NCI-H69 (cell line): ENCODE results near the gene ADAM12.
"Not testable (repeated sequence)": the region's sequence is repeated elsewhere in the genome, so short reads cannot be mapped to it uniquely, and the experiment has no call there.

Experiments used
- DNase-seq: peaks from one replicate; lab custom pipeline; 2025; lab: John Stamatoyannopoulos, UW

Gene ADAM12

DNA sequence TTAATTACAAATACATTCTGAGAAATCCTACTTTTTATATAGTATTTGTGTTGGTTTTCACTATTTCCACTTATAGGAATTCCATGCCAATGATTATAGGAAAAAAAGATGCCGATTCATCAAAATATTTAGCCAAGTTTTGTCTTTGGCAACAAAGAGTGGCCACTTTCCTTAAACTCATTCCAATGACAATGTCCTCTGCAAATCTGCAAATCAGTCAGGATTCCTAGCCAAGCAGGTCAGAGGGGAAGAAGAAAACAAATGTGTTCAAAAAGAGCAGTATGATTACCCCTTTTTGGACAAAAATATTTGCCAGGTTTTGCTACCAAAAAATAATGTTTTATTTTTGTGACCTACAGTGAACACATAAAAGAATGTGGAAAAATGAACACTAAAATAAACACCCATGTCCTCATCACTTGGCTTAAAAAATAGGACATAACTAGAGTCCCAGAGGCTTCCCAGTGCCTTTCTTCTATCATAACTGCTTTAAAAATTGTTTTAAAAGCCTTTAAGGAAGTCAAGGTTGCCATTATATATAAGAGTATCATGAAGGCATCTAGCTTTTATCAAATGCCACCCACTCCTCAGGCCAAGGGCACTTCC, 125.9 kb downstream of the ADAM12 start:
- no peak for DNase-seq

DNA sequence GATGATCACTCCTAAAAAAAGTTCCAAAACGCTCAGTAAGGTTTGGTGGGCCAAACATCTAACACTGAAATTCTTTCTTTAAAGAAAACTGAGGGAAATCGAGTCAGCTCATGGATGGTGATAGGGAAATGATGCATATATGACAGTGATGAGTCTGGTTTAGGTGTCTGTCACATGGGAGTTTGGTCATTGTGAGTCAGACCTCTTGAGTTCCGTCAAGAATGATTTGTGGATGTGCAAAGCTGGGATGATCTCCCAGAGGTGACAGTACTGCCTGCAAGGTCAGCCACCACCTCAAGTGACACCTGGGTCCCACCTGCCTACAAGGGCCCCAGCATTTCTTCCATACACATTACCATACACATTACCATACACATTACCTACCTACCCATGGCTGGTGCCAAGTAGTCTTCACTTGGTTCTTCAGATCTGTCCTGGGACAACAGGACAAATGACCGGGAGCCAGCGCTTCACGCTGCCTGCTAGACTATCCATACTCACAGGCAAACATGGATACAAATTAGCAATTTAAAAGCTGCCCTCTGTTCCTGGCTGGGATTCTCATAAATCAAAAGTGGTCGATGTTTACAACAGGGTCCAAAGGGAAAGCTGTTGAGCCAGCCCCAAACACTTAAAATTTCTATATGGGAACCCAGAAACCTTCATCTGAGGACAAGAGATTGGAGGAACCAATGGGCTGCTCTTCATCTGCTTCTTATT, 128.4 kb downstream of the ADAM12 start:
- DNase-seq, result no peak

DNA sequence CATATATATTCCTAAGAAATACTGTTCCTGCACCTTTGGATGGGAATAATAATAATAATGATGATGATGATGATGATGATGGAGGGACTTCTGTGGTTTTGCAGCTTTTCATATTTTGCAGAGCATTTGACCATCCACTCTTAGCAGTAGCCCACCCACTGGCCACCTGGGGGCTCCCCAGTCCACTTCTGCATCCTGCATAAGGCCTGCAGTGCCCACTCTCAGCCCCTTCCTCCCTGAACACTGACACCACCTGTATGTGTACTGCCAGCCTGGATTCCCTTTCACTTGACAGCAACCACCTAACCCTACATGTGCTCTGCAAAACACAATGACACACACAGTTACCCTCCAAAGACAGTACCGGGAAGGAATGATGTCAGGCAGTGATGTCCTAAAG, 131.4 kb downstream of the ADAM12 start:
- DNase-seq, result no peak

DNA sequence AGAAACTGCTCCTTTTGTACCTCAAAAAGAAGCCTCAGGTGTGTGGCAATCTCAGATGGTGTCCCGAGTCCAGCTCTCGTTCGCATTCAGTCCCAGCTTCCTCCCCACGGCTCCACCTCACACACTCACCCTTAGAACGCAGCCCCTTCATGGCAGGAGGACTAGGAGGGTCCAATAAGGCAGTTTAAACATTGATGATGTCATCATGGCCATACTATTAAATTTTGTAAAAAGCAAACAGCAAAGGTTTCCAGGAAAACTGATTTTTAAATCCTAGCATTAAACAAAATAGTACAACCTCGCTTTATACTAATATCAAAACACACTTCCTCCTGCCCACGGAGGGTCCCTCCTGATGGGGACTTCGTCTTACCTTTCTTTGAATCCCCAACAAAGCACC, 133.0 kb downstream of the ADAM12 start:
- no peak for DNase-seq

DNA sequence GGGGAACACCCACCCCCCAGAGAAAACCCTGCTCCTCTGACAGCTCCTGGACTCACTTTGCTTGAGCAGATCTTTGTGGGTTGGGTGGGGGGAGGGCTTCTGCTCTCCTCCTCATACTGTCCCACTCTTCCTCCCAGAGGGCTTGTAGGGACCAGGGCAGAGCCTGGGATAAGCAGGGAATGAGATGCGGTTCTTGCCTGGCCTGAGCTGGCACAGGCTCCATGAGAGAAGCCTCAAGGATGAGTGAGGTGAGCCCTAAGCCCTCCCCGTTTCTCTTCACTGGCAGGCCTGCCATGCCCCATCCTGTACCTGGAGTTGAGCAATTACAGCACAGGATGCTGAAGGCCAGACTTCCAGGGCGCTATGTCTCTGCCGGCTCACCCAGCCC, 134.7 kb downstream of the ADAM12 start:
- DNase-seq, result no peak

DNA sequence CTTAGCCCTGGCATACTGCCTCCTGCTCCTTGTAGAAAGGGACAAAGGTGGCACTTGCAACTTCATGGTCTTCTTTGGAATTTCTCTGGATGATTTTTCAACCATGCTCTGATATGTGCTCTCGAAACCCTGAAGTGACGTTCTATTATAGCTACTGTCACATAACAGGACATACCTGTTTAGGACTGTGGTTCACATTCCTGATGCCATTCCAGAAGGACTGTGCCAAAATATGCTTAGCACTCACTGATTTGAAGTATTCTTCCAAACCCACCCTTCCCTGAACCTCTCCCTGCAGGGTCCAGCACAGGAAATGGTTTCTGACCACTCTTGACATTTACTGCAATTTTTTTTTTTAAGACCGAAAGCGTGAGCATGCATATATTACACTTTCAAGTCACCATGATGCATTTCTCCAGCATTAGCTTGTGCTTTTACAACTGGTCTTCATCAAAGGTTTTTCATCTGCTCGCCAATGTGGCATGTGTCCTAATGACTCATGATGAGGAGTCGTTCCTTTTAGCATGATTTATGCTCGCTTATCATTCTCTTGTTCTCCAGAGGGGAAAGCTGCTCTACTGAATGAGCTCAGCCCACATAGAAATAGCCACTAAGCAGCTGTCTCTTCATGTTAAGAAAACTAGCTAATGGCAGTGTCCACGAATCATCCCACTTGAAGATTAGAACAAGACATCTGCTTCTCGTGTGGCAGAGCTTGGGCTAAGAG, 135.2 kb downstream of the ADAM12 start:
- DNase-seq, result peak; percentile 3

DNA sequence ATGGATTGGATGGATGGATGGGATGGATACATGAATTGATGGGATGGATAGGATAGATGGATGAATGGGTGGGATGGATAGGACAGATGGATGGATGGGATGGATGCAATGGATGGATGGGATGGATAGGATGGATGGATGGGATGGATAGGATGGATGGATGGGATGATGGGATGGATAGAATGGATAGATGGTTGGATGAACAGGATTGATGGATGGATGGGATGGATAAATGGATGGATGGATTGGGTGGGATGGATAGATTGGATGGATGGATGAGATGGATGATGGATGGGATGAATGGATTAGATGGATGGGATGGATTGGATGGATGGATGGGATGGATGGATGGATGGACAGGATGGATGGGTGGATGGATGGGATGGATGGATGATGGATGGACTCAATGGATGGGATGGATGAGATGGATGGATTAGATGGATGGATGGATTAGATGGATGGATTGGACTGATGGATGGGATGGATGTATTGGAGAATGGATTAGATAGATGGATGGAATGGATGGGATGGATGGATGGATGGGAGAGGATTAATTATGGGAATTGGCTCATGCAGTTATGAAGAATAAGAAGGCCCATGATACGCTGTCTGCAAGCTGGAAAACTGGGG, 136.4 kb downstream of the ADAM12 start:
- no peak for DNase-seq

DNA sequence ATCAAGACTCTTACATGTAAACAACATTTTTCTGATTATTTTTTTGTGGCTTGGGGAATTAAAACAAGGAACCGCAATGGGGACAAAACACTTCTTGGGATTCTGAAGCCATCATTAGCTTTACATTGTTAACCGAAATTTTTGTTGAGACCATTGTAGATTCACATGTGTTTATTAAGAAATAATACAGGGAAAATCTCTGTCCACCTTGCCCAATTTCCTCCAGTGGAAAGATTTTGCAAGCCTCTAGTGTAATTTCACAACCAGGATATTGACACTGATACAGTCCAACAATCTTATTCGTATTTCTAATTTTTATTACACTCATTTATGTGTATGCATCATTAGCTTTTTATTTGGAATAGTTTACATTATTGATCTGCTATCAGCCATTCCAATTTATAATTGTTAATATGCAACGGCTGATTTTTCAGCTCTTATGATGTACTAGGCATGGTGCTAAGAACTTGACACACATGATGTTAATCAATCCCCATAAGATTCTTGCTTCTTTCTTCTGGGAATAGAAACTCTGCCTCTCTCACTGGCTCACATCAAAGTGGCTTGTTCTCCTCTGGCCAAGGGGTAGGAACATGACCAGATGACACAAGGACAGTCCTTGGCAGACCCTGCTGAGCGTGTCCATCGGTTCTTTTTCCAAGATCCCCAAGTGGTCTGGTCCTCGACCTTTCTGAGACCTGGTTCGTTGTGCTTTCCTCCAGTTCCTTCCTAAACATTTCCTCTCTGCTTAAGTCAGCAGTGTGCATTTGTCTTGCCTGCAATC, 137.6 kb downstream of the ADAM12 start:
- no peak for DNase-seq

DNA sequence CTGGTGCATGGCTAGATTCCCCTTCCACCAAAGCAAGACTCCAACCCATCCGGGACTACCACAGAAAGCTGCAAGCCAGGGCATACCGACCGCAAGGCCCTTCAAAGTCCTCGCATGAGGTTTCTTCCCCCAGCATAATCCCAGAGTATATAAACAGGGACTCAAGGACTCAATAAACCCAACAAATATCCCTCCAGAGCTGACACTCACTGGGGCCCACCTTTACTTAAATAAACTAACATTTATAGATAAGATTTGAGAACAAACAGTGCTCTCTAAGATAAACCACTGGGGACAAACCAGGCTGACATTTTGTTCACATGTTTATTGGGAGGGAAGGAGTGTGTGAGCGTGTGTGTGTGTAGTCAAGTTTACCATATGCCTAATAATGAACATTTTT, 138.2 kb downstream of the ADAM12 start:
- no peak for DNase-seq

DNA sequence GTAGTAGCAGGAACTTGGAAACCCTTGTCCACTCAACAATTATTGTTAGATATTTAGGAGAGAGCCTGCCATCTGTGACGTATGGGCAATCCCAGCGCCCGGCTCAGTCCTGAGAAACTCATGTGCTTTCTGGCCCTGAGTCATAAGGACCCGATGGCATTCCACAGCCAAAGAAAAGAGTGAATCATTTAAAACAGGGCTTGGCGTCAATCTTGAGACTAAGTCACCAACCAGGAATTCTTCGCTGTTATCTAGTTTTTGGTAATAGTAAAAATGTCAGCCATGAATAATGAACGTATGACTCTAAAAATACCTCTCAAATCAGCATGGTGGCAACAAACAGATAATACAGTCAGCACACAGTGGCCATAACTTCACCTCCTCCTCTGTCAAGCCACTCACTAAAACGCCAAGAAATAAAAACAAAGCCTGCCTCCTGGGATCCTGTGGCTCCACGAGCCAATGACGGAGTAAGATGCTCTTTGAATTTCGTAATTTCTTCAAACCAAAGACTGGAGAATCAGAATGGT, 140.8 kb downstream of the ADAM12 start:
- DNase-seq, result no peak

DNA sequence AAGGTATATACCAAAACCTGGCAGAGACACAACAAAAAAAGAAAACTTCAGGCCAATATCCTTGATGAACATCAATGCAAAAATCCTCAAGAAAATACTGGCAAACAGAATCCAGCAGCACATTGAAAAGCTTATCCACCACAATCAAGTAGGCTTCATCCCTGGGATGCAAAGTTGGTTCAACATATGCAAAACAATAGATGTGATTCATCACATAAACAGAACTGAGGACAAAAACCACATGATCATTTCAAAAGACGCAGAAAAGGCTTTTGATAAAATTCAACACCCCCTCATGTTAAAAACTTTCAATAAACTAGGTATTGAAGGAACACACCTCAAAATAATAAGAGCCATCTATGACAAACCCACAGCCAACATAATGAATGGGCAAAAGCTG, 141.9 kb downstream of the ADAM12 start:
- DNase-seq, result not testable (repeated sequence)

DNA sequence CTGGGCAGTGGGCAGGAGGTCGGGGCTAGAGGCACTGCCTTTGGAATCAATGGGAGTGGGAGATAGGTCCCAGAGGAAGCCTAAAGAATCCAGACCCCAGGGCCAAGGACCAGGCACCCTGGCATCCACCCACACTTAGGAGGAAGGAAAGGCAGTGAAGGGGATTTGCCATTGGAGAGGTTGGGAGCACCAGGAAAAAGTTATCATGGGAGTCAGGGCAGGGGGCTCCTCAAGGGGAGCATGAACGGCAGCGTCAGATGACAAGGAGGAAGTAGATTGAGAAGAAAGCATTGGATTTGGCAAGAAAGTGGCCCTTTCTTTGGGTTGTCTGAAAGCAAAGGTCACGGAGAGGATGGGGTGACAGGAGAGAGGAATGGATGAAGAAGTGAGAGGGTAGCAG, 142.8 kb downstream of the ADAM12 start:
- no peak for DNase-seq

DNA sequence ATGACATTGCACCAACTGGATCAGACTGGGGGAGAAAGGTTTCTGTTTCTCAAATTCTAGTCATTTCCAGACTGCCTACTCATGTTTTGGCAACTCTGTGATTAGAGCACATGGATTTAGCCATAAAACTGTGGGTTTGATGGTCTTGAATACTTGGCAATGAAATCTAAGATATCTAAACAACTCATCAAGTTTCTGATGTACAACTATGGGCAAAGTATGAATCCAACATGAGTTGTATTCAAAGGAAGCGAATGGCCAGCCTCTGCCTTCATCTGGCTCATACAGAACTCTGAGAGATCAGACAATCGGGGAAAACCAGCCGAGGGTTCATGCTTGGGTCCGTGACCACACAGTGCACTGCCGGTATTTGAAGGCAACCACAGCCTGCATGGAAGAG, 144.3 kb downstream of the ADAM12 start:
- no peak for DNase-seq

DNA sequence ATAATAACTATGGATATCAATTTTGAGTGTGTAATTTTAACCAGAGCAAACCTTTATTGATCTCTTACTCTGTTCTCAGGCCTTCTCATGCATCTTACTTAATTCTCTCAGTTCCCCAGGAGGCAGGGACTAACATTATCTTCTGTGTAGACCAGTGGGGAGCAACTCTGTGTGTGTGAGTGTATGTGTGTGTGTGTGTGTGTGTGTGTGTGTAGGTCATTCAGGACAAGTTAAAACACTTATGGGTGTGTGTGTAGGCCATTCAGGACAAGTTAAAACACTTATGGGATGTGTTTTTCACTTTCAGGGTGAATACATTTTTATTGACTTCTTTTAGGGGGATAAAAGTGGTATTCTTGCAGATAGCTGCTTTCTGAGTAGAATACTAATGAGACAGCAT, 145.0 kb downstream of the ADAM12 start:
- DNase-seq, result no peak

DNA sequence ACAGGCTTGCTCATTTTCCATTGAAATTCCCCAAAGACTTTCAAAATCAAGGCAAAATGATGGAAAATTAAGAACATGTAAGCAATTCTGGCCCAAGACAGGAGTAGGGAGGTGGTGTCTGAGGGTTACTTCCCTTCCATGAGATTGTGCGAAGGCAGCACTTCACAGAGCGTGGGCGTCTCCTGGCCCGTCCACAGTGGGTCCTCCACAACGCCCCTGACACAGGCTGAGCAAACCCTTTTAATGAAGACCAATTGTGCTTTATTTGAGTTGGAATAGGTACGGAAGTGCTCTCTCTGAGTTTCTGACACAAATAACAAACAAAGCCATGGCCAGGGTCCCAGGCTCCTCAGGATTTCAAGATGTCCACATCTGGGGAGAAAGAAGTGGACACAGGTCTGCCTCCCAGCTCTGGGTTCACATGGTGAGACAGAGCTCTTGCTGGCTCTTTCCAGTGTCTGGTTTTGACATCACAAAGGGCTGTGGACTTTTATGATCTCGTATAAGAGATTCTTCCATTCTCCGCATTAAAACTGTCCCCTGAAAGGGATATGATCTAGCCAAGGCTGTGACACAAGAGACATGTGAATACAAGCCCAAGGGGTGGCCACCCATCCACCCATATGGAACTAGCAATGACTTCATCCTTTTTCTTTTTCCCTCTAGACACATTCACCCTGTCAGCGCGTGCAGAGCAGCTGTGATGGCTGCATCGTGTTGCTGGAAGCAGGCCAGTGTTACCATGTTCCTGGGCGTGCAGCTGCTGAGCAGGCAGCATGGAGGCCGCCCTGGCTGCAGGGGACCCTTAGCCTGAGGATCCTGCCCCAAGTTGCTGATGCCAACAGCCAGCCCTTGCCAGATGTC, 145.6 kb downstream of the ADAM12 start:
- peak; percentile 77 for DNase-seq

DNA sequence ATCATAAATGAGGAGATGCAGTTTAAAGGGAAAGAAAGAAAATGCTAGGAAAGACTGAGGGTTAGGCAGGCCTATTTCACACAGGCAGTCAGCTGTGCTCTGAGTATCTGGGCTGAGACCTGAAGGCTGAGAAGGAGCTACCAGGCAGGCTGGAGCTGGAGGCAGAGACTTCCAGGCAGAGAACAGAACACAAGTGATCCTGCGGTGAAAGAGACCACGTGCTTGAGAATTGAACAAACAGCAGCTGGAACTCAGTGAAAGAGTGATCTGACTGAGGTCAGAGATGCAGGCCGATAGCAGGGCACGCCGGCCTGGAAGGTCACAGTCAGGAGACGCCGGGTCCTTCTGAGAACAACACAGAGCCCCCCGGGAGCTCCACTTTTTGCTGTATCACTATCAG, 147.8 kb downstream of the ADAM12 start:
- peak; percentile 31 for DNase-seq

DNA sequence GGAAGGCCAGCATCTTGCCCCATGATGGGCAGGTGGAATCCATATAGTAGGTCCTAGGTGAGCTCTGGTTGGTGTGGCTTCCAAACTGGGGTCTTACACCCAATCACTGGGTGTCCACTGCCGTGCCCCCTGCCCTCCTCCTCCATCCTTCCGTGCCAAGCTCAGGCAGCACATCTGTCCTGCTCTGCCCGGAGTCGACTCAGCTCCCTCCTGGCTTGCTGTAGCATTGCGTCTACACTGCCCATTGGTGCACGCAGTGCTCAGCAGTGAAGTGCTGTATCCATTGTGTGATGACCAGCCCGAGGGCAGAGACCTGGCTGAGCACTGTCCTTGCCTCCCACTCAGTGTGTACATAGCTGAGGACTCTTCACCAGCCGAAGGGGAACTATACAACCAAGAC, 148.4 kb downstream of the ADAM12 start:
- no peak for DNase-seq

DNA sequence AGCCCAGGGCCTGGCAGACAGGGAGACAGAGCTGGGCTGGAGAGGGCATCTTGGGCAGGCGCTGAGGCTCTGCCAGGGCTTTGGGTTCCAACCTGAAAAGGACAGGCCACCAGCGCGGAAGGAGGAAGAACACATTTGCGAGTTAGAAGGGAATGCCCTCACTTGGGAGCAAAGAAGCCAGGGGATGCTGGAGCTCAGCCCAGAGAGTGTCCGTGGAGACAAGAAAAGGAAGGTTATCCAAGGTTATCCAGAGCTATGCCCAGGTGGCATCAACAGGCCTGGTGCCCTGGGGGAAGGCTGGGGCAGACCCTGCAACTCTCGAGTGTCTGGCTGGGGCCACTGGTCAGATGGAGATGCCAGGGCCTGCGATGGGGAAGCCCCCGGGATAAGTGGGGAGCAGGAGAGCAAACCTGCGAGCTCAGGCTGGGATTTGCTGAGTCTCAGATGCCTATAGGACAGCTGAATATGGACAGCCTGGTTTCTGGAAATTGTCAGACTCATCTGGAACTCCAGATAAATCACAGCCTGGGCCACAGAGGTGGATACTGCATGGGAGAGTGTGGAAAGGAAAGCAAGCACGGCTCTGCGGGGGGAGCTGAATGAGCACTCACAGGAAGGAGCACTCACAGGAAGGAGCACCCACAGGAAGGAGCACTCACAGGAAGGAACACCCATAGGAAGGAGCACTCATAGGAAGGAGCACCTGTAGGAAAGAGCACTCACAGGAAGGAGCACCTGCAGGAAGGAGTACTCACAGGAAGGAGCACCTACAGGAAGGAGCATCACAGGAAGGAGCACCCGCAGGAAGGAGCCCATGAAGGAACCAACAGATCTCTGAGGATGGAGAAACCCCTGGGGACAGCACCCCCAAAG, 152.1 kb downstream of the ADAM12 start:
- DNase-seq, result no peak

DNA sequence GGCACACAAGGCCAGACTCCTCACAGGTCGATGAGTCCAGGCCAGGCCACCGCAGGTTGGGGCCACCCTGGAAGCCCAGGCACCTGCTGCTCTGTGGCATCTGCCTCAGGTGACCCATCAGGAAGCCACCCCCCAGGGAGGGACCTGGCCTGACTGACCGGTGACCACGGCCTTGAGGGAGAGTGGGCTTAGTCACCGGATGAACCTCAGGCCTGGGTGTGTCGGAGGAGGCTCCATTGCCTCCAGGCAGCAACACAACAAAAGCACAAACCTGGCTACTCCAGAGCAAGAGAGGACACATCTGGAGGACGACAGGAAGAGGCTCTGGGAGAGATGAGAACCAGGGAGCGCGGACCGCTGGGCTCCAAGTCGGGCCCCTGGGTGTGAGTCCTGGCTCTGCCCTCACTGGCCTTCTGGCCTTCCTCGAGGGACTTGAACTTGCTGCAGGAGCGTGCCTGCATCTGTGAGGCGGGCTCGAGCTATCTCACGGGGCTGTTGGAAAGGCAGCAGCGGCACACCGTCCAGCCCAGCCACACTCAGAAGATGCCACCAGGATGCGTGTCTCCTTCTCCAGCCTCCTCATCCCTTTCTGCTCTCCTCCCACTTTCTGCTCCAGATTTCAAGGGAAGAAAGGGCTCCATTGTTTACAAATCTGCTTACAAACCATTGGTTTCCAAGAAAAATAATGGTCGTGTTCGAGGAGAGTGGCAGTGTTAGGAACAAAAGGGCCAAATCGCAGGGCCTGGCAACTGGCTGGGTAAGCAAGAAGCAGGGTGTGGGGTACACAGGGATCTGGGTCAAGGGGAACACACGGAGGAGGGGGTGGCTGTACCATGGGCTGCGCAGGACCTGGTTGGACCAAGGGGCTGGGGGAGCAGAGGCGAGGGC, 152.9 kb downstream of the ADAM12 start:
- no peak for DNase-seq
